ENCODE measurements around the gene ULBP3. TPM values are rescaled to one million over a fixed set of nuclear protein-coding genes. Genes with fewer than 3 reads are reported as not detected.
A peak's percentile ranks its signal among the peaks of the same experiment; 100 is the strongest.
"Not testable (repeated sequence)": the region's sequence is repeated elsewhere in the genome, so short reads cannot be mapped to it uniquely, and the experiment has no call there.

The ULBP3 gene
- total RNA-seq, 2 donors from 2014 or later, result 0.68 to 1.6 TPM

- H3K27me3 Mint-ChIP-seq, result peaks cover 72% of the 10 kb centered on the region
- peaks cover 3% of the 10 kb centered on the region for H3K36me3 Mint-ChIP-seq (ENCODE audit: low read depth)
- no peak overlapping the region for H3K27ac Mint-ChIP-seq
- DNase-seq, result no peak
- H3K9me3 ChIP-seq (ENCODE audit: control insufficient read depth, low read length, poor library complexity, severe bottlenecking), result no peaks in the 10 kb centered on the region
- H3K4me3 Mint-ChIP-seq, result no peak overlapping the region
- peaks cover 9% of the 10 kb centered on the region for H3K4me1 Mint-ChIP-seq
- no peak for ATAC-seq
Observed at GRCh38 chr6:150029276-150029675, 39.6 kb downstream of the ULBP3 start.

DNA sequence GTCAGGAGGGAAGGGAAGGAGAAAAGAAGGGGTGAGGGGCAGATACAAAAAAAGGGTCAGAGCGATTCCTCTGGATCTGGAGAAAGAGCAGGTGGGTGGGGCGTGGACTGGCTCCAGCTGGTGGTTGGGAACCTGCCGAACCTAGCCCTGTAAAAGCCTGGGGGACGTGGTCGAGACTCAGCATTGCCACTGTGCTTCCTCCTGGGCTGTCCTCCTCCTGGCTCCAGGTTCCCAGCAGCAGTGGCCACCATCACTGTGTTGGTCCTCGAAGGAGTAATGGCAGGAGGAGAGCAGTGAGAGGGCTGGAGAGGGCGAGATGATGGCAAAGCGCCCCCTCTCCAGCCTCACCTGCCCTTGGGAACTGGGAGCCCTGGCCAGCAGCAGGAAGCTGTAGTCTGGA, 40.1 kb downstream of the ULBP3 start:
- H3K9me3 ChIP-seq (ENCODE audit: control insufficient read depth, low read length, poor library complexity, severe bottlenecking), result no peaks in the 10 kb centered on the region
- H3K36me3 Mint-ChIP-seq (ENCODE audit: low read depth), result peaks cover 3% of the 10 kb centered on the region
- DNase-seq, result no peak
- H3K27me3 Mint-ChIP-seq, result peaks cover 72% of the 10 kb centered on the region
- no peak for ATAC-seq
- H3K27ac Mint-ChIP-seq, result no peak overlapping the region
- peaks cover 9% of the 10 kb centered on the region for H3K4me1 Mint-ChIP-seq
- no peak overlapping the region for H3K4me3 Mint-ChIP-seq

GRCh38 chr6:150027806-150028565, 40.9 kb downstream of the ULBP3 start:
- ATAC-seq (no peak), DNase-seq (no peak)
- H3K9me3 ChIP-seq (ENCODE audit: control insufficient read depth, low read length, poor library complexity, severe bottlenecking), result no peaks in the 10 kb centered on the region
- Mint-ChIP-seq H3K4me1 (peaks cover 9% of the 10 kb centered on the region), H3K4me3 (no peak overlapping the region), H3K27ac (no peak overlapping the region), H3K27me3 (peaks cover 66% of the 10 kb centered on the region), H3K36me3 (ENCODE audit: low read depth) (peaks cover 3% of the 10 kb centered on the region)

- Mint-ChIP-seq H3K4me3 (no peak overlapping the region), H3K27me3 (peaks cover 61% of the 10 kb centered on the region), H3K36me3 (ENCODE audit: low read depth) (peaks cover 3% of the 10 kb centered on the region), H3K4me1 (peaks cover 9% of the 10 kb centered on the region), H3K27ac (no peak overlapping the region)
- ATAC-seq (no peak), DNase-seq (no peak)
- no peaks in the 10 kb centered on the region for H3K9me3 ChIP-seq (ENCODE audit: control insufficient read depth, low read length, poor library complexity, severe bottlenecking)
Observed at GRCh38 chr6:150026976-150027805, 41.7 kb downstream of the ULBP3 start.

GRCh38 chr6:150025201-150025917, 43.6 kb downstream of the ULBP3 start, which contains the start of gene RAET1L:
Gene RAET1L (minus strand): TSS chr6:150025532. CDS start chr6:150025471, 61 bp downstream.
- H3K9me3 ChIP-seq (ENCODE audit: control insufficient read depth, low read length, poor library complexity, severe bottlenecking), result no peaks in the 10 kb centered on the region
- peak; percentile 75 for ATAC-seq
- no peak for DNase-seq
- peaks cover 68% of the 10 kb centered on the region for H3K27me3 Mint-ChIP-seq
- H3K27ac Mint-ChIP-seq, result no peak within 1 kb of the TSS
- H3K4me3 Mint-ChIP-seq, result peak within 1 kb of the TSS; percentile 78
- H3K36me3 Mint-ChIP-seq (ENCODE audit: low read depth), result peaks cover 3% of the 10 kb centered on the region
- peaks cover 9% of the 10 kb centered on the region for H3K4me1 Mint-ChIP-seq

- Mint-ChIP-seq H3K36me3 (ENCODE audit: low read depth) (peaks cover 3% of the 10 kb centered on the region), H3K4me3 (no peak overlapping the region), H3K27me3 (peaks cover 70% of the 10 kb centered on the region), H3K27ac (no peak overlapping the region), H3K4me1 (peaks cover 9% of the 10 kb centered on the region)
- ATAC-seq (no peak), DNase-seq (no peak)
- no peaks in the 10 kb centered on the region for H3K9me3 ChIP-seq (ENCODE audit: control insufficient read depth, low read length, poor library complexity, severe bottlenecking)
Observed at GRCh38 chr6:150024646-150025155, 44.2 kb downstream of the ULBP3 start.

DNA sequence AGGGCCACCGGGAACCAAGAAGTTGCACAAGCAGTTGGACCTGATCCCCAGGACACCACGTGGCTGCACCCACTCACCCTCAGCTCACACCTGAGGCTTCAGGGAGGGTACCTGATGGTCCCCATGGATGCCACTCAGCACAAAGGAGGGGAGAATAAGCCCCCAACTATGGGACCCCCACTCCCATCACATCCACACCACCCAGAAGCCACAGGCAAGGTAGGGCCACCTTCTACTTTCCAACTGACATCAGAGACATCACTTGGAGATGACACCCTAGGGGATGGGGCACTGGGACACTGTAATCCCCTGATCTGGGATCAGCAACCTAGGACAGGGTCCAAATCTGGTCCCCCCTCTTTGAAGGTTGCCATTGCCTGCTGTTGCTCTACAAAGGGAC, 44.9 kb downstream of the ULBP3 start:
- ATAC-seq; H3K4me3 Mint-ChIP-seq; DNase-seq; H3K4me1 Mint-ChIP-seq; H3K9me3 ChIP-seq (ENCODE audit: control insufficient read depth, low read length, poor library complexity, severe bottlenecking); H3K27ac Mint-ChIP-seq; H3K36me3 Mint-ChIP-seq (ENCODE audit: low read depth): not testable (repeated sequence)
- H3K27me3 Mint-ChIP-seq, result peaks cover 67% of the 10 kb centered on the region

- H3K4me1 Mint-ChIP-seq, result peaks cover 11% of the 10 kb centered on the region
Observed at GRCh38 chr6:150021870-150022269, 47.1 kb downstream of the ULBP3 start.

GRCh38 chr6:150018846-150019580, 49.9 kb downstream of the ULBP3 start:
- ATAC-seq (no peak), DNase-seq (no peak)
- Mint-ChIP-seq H3K4me1 (peaks cover 18% of the 10 kb centered on the region), H3K36me3 (ENCODE audit: low read depth) (peaks cover 5% of the 10 kb centered on the region), H3K27me3 (peaks cover 59% of the 10 kb centered on the region), H3K27ac (no peak overlapping the region), H3K4me3 (no peak overlapping the region)
- no peaks in the 10 kb centered on the region for H3K9me3 ChIP-seq (ENCODE audit: control insufficient read depth, low read length, poor library complexity, severe bottlenecking)

More at GRCh38 chr6:150021870-150022269, 47.1 kb downstream of the ULBP3 start:
- not testable (repeated sequence) for ATAC-seq; H3K4me3 Mint-ChIP-seq; DNase-seq; H3K36me3 Mint-ChIP-seq (ENCODE audit: low read depth); H3K27ac Mint-ChIP-seq; H3K9me3 ChIP-seq (ENCODE audit: control insufficient read depth, low read length, poor library complexity, severe bottlenecking)
- peaks cover 65% of the 10 kb centered on the region for H3K27me3 Mint-ChIP-seq

DNA sequence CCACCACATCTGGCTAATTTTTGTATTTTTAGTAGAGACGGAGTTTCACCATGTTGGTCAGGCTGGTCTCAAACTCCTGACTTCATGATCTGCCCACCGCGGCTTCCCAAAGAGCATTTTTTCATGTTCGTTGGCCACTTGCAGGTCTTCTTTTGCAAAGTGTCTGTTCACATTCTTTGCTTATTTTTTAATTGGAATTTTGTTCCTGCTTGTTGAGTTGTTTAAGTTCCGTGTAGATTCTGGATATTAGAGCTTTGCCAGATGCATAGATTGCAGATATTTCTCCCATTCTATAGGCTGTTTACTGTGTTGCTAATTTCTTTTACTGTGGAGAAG, 51.8 kb downstream of the ULBP3 start:
- not testable (repeated sequence) for ATAC-seq; H3K9me3 ChIP-seq (ENCODE audit: control insufficient read depth, low read length, poor library complexity, severe bottlenecking); H3K4me3 Mint-ChIP-seq; H3K27ac Mint-ChIP-seq; DNase-seq; H3K36me3 Mint-ChIP-seq (ENCODE audit: low read depth)
- H3K4me1 Mint-ChIP-seq, result peaks cover 21% of the 10 kb centered on the region
- H3K27me3 Mint-ChIP-seq, result peaks cover 69% of the 10 kb centered on the region

- peaks cover 21% of the 10 kb centered on the region for H3K4me1 Mint-ChIP-seq
- no peak overlapping the region for H3K4me3 Mint-ChIP-seq
- peaks cover 70% of the 10 kb centered on the region for H3K27me3 Mint-ChIP-seq
- H3K36me3 Mint-ChIP-seq (ENCODE audit: low read depth), result peaks cover 5% of the 10 kb centered on the region
- no peaks in the 10 kb centered on the region for H3K9me3 ChIP-seq (ENCODE audit: control insufficient read depth, low read length, poor library complexity, severe bottlenecking)
- DNase-seq, result peak in 1 of 3 donors; percentile 45
- ATAC-seq, result peak; percentile 85
- H3K27ac Mint-ChIP-seq, result no peak overlapping the region
Observed at GRCh38 chr6:150016324-150017185, 52.4 kb downstream of the ULBP3 start.
